HG02870 (cell line): ENCODE data around the gene ABHD14A.
A peak's percentile ranks its signal among the peaks of the same experiment; 100 is the strongest.

Source experiments
- ATAC-seq: cut with Tn5 transposase; IDR thresholded peaks from one replicate; pipeline ENCODE4 v1.9.1; 2021; ENCODE audit warnings: mild to moderate bottlenecking, moderate library complexity; ENCODE audit not compliant: unreplicated experiment

The ABHD14A gene

DNA sequence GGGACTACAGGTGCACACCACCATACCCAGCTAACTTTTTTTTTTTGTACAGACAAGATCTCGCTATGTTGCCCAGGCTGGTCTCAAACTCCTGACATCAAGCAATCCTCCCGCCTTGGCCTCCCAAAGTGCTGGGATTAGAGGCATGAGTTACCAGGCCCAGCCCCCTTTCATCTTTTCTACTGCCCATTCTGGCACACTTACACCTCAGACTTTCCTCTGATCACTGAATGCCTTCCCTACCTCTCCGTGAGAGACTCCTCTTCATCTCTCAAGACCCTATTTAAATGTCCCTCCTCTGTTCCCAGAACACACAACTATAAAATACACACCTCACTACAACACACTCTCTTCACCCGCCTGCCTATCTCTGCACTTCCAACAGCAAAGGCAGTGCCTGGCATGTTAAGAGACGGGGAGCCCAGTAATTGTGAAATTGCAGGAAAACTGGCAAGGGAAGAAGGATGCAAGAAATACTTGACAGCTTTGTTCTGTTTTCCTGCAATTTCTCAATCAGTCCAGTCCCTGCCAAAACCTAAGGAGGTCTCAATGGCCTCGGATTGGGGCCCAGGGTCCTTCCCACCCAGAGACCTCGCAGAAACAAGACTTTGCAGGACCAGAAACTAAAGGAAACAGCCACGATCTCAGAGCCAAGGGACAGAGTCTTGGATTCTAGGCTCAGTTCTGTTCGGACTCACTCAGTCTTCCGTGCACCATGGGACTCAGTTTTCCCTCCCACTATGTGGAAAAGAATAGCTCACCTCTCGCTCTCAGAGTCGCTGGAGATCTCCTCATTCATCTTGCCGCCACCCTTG is 34.0 kb upstream of the ABHD14A start:
- ATAC-seq, result no peak

GRCh38 chr3:51941463-51941797 is 33.4 kb upstream of the ABHD14A start:
- no peak for ATAC-seq

DNA sequence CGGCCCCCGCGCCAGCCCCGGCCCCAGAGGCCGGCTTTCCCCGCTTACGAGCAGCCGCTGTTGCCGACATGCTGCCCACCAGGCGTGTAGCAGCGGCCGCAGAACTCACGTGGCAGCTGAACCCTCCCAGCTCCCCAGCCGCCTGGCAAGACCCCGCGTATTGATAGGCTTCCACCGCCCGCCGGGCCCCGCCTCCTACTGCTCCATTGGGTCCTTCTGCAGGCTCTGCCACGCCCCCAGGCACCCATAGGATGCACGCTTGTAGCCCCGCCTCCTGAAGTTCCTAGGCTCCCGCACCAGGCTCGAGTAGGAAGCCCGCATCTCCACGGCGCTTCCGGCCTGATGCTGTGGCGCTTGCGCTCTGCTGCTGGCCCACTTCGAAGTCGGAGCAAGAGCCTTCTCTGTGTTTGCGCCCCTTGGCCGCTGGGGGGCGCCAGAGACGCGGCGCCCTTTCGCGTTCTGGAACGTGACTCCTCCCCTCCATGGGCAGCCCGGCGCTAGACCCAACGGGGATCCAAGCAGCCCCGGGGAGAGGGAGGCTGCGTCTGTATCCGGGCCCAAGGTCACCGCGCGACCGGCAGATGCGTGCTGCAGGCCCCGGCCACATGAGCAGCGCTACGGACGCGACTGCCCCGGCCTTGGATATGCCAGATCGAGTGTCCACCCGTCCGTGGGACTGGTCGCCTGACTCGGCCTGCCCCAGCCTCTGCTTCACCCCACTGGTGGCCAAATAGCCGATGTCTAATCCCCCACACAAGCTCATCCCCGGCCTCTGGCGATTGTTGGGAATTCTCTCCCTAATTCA is 32.9 kb upstream of the ABHD14A start, which contains the start of the genes PARP3 and RRP9:
TSS of gene PARP3 (plus strand) at position 566 of the 805 bp plus-strand sequence. CDS start 993 bp downstream, outside the sequence.
TSS of gene RRP9 (minus strand) at position 107 of the 805 bp plus-strand sequence. CDS start at position 70, 37 bp downstream.
- peak; percentile 86 for ATAC-seq

DNA sequence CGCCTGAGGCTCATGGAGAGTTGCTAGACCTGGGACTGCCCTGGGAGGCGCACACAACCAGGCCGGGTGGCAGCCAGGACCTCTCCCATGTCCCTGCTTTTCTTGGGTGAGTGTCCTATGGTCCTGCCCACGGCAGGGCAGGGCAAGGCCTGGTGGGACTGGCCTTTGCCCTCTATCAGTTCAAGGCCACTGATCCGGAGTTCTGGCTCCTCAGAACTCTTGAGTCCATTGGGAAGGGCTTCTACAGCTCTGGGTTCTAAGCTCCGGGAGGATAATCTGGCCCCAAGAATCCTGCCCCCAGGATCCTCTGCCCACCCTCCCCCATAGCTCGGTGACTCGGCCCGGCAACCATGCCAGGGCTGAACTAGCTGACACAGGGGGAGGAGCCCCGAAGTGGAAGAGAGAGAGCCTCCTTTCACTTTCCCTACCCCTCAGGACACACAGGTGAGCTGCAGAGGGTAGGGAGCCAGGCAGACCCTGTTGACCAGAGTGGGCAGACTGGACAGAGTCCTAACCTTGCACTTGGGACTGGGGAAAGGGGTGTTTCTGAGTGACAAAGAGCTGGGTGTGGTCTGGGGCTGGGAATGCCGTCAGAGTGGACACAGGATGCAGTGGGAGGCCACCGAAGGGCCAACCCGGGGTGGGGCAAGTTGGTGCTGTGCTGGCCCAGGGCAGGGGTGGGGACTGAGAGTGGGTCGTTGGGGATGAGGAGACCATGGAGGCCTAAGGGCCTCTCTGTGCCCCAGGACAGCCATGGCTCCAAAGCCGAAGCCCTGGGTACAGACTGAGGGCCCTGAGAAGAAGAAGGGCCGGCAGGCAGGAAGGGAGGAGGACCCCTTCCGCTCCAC is 32.0 kb upstream of the ABHD14A start:
- ATAC-seq, result peak; percentile 31

- no peak for ATAC-seq
Observed at GRCh38 chr3:51943451-51944391, 31.1 kb upstream of the ABHD14A start.

DNA sequence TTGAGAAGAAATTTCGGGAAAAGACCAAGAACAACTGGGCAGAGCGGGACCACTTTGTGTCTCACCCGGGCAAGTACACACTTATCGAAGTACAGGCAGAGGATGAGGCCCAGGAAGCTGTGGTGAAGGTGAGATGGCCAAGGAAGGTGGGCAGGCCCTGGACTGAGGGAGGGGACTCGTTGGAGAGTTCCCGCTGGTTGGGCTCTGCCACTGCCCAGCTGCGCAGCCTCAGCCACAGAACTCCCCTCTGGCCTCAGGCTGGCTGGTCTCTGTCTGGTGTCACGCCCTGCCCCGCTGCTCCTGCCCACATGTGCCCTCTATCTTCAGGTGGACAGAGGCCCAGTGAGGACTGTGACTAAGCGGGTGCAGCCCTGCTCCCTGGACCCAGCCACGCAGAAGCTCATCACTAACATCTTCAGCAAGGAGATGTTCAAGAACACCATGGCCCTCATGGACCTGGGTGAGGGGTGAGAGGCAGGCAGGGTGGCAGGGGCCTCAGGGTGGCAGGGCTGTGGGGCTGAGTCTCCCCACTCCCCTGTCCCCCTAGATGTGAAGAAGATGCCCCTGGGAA is 30.3 kb upstream of the ABHD14A start:
- ATAC-seq, result no peak

- no peak for ATAC-seq
Observed at GRCh38 chr3:51945031-51945840, 29.6 kb upstream of the ABHD14A start.

GRCh38 chr3:51945926-51946705 is 28.7 kb upstream of the ABHD14A start:
- no peak for ATAC-seq

GRCh38 chr3:51946796-51947195 is 28.1 kb upstream of the ABHD14A start:
- no peak for ATAC-seq

DNA sequence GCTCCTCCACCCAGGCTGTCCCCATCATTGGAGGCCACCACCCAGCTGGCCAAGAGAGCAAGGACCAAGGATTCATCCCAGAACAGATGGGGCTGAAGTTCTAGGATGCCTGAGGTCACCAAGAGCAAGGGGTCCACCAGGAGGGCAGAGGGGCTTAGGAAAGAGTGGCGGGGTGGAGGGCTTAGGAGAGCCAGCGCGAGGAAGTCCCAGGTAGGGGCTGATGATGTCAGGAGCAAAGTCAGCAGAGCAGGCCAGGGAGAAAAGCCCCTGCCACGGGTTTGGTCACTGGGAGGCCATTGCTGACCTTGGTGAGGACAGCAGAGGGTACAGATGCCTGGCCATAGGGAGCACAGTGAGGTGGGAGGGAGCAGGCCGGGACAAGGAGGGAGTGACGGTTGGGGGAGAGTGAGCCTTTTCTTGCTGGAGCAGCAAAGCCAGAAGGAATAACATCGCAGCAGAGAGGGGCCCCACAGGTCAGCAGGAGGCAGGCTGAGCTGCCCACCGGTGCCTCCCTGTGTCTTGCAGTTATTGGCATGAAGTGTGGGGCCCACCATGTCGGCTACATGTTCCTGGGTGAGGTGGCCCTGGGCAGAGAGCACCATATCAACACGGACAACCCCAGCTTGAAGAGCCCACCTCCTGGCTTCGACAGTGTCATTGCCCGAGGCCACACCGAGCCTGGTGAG is 27.5 kb upstream of the ABHD14A start:
- no peak for ATAC-seq

- no peak for ATAC-seq
Observed at GRCh38 chr3:51948016-51948580, 26.8 kb upstream of the ABHD14A start.

- ATAC-seq, result no peak
Observed at GRCh38 chr3:51949121-51949520, 25.7 kb upstream of the ABHD14A start.

DNA sequence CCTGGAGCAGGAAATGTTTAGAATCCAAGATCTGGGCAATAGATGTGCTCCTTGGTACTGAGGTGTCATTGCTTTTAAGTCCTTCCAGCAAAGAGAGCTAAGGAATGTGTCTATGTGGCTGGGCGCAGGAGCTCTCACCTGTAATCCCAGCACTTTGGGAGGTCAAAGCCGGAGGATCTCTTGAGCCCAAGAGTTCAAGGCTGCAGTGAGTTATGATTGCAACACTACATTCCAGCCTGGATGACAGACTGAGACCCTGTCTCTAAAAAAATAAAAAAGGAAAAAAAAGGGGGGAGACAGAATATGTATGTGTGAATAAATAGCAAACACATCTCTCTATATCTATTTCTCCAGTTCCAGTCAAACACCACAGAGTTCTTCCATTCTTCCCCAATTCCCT is 24.0 kb upstream of the ABHD14A start:
- ATAC-seq, result no peak

- no peak for ATAC-seq
Observed at GRCh38 chr3:51953445-51953844, 21.4 kb upstream of the ABHD14A start.

DNA sequence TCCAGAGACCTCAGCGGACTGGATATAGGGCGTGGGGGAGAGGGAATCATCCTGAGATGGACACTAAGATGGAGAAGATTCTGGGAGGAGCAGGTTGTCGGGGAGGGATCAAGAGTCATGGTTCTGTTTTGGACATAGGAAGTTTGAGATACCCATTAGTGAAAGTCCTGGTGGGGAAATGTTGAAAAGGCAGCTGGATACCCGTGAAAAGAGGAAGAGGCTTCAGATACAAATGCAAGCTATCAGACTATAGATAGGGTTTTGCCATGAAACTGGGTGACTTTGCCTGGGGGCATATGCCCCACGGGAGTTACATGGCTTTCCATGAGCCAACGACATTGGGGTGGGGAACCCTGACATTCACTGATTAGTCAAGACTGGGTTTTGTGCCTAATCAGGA is 20.8 kb upstream of the ABHD14A start:
- ATAC-seq, result no peak

GRCh38 chr3:51954713-51955112 is 20.2 kb upstream of the ABHD14A start:
- ATAC-seq, result no peak
